KMS-11 (cell line): ENCODE measurements around the gene TSSK2.

Source experiments
- H2AFZ ChIP-seq: fragments of 200-600 bp; sonication (generic); 2 replicates; pipeline ENCODE4 v1.6.1; 2016; ENCODE audit warnings: antibody characterized with exemption, mixed run types, low read depth
- H3K27ac ChIP-seq: fragments of 200-600 bp; sonication (generic); 2 replicates; pipeline ENCODE4 v1.6.1; 2016; ENCODE audit warnings: mild to moderate bottlenecking, mixed run types
- H3K27me3 ChIP-seq: fragments of 200-600 bp; sonication (generic); 2 replicates; pipeline ENCODE4 v1.6.1; 2017; ENCODE audit warnings: mild to moderate bottlenecking, low read depth, mixed run types, moderate library complexity; ENCODE audit not compliant: insufficient read depth
- H3K36me3 ChIP-seq: fragments of 200-600 bp; sonication (generic); 2 replicates; pipeline ENCODE4 v1.6.1; 2017; ENCODE audit warnings: mild to moderate bottlenecking, mixed run types; ENCODE audit not compliant: insufficient read depth
- H3K4me1 ChIP-seq: fragments of 200-600 bp; sonication (generic); 2 replicates; pipeline ENCODE4 v1.6.1; 2016; ENCODE audit warnings: mild to moderate bottlenecking, low read depth, mixed run types; ENCODE audit not compliant: poor library complexity, severe bottlenecking
- H3K4me2 ChIP-seq: fragments of 200-600 bp; sonication (generic); 2 replicates; pipeline ENCODE4 v1.7.0; 2016; ENCODE audit warnings: mild to moderate bottlenecking, mixed run types
- H3K4me3 ChIP-seq: fragments of 200-600 bp; sonication (generic); IDR thresholded peaks from 2 replicates; pipeline ENCODE4 v1.6.1; 2017; ENCODE audit warnings: low read depth, low read length, mixed read lengths; ENCODE audit not compliant: insufficient read depth
- H3K79me2 ChIP-seq: fragments of 200-600 bp; sonication (generic); 2 replicates; pipeline ENCODE4 v1.6.1; 2016; ENCODE audit warnings: low read depth, mixed run types; ENCODE audit not compliant: insufficient read depth
- H3K9ac ChIP-seq: fragments of 200-600 bp; sonication (generic); 2 replicates; pipeline ENCODE4 v1.6.1; 2016; ENCODE audit warnings: mild to moderate bottlenecking, mixed run types
- H4K20me1 ChIP-seq: fragments of 200-600 bp; sonication (generic); 2 replicates; pipeline ENCODE4 v1.6.1; 2016; ENCODE audit warnings: mild to moderate bottlenecking, mixed run types; ENCODE audit not compliant: insufficient read depth
- TF ChIP-seq, protein P1 (sequence below): fragments of 200-600 bp; sonication (generic); conservative IDR thresholded peaks from 2 replicates; pipeline ENCODE4 v1.6.1; 2017; ENCODE audit warnings: low read depth, mild to moderate bottlenecking, antibody characterized with exemption, low read length, moderate library complexity, mixed read lengths

The TSSK2 gene

DNA sequence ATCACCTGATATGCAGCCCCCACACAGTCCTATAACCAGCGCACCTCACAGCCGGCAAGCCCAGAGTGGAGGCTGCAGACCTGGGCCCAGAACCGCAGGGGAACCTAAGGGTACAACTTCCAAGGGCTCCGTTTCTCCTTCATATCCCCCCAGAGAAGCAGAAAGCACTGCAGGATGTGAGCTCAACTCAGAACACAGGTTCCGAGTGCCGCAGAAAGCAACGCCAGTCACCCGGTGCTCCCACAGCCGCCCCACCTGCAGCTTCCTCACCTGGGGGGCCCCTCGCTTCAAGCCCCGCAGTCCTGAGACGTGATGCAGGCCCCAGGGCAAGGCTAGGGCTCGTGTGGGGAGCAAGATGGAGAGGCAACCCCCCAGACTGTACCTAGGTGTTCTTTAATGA, 2.5 kb downstream of the TSSK2 start:
- H4K20me1 ChIP-seq: no peaks in the 10 kb centered on the region
- H3K79me2 ChIP-seq: no peaks in the 10 kb centered on the region
- H3K9ac ChIP-seq: no peak overlapping the region
- TF ChIP-seq, protein P1, sequence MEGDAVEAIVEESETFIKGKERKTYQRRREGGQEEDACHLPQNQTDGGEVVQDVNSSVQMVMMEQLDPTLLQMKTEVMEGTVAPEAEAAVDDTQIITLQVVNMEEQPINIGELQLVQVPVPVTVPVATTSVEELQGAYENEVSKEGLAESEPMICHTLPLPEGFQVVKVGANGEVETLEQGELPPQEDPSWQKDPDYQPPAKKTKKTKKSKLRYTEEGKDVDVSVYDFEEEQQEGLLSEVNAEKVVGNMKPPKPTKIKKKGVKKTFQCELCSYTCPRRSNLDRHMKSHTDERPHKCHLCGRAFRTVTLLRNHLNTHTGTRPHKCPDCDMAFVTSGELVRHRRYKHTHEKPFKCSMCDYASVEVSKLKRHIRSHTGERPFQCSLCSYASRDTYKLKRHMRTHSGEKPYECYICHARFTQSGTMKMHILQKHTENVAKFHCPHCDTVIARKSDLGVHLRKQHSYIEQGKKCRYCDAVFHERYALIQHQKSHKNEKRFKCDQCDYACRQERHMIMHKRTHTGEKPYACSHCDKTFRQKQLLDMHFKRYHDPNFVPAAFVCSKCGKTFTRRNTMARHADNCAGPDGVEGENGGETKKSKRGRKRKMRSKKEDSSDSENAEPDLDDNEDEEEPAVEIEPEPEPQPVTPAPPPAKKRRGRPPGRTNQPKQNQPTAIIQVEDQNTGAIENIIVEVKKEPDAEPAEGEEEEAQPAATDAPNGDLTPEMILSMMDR: no peak
- no peak overlapping the region for H3K27ac ChIP-seq
- H3K4me2 ChIP-seq: no peak overlapping the region
- no peaks in the 10 kb centered on the region for H3K27me3 ChIP-seq
- H2AFZ ChIP-seq: no peak overlapping the region
- H3K4me3 ChIP-seq: no peak overlapping the region
- no peaks in the 10 kb centered on the region for H3K4me1 ChIP-seq
- no peaks in the 10 kb centered on the region for H3K36me3 ChIP-seq

DNA sequence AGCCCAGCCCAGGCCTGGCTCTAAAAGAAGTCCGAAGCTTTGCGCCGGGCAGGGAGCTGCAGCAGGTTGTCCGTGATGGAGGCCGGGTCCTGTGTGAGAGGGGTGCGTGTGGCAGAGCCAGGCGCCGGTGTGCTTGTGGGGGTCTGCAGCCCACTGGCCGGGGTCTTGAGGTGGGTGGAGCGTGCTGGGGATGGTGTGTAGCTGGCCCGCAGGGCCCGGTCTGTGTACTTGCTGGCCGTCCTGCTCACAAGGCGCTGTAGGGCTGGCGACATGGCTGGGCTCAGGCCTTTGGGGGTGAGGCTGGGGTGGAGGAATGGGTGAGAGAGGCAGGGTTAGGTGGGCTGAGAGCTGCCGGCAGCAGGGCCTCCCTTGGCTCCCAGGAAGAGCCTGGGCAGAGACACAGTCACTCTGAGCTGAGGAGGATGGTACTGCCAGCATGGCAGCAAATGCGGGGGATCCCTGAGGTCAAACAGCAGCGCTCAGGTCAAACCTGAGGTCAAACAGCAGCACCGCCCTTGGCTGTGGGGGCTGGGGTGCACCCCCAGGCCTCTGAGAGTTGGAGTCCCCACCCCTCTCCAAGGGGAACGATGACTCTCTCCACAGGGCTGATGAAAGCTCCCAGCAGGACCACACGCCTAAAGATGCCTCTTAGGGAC, 3.2 kb downstream of the TSSK2 start:
- TF ChIP-seq, protein P1: no peak
- H3K4me1 ChIP-seq: no peaks in the 10 kb centered on the region
- H3K36me3 ChIP-seq: no peaks in the 10 kb centered on the region; the same call in 1 of the 2 replicates
- H3K4me3 ChIP-seq: no peak overlapping the region
- no peaks in the 10 kb centered on the region for H3K27me3 ChIP-seq
- H3K27ac ChIP-seq: no peak overlapping the region
- H4K20me1 ChIP-seq: no peaks in the 10 kb centered on the region
- no peak overlapping the region for H2AFZ ChIP-seq
- no peaks in the 10 kb centered on the region for H3K79me2 ChIP-seq
- no peak overlapping the region for H3K9ac ChIP-seq
- H3K4me2 ChIP-seq: no peak overlapping the region

DNA sequence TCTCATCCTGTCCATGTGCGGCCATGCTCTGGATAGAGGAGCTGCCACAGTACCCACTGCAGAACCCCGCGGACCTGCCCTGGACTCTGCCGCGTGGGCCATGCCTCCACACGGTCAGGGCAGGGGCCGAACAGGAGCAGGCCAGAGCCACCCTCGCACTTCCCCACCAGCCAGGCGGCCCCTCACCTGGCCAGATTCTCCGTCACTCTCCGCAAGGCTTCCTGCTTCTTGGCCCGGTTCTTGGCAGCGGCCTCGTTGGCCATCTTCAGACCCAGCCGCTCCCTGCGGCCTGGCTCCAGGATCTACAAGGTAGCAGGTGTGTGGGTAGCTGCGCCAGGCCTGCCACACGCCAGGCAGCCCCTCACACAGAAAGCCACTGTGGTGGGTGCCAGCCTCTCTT, 3.8 kb downstream of the TSSK2 start:
- no peak overlapping the region for H2AFZ ChIP-seq
- H3K36me3 ChIP-seq: no peaks in the 10 kb centered on the region; the same call in 1 of the 2 replicates
- H4K20me1 ChIP-seq: no peaks in the 10 kb centered on the region
- no peaks in the 10 kb centered on the region for H3K27me3 ChIP-seq
- H3K9ac ChIP-seq: no peak overlapping the region
- no peak overlapping the region for H3K27ac ChIP-seq
- TF ChIP-seq, protein P1: no peak
- H3K4me2 ChIP-seq: no peak overlapping the region
- no peaks in the 10 kb centered on the region for H3K4me1 ChIP-seq
- H3K4me3 ChIP-seq: no peak overlapping the region
- no peaks in the 10 kb centered on the region for H3K79me2 ChIP-seq

DNA sequence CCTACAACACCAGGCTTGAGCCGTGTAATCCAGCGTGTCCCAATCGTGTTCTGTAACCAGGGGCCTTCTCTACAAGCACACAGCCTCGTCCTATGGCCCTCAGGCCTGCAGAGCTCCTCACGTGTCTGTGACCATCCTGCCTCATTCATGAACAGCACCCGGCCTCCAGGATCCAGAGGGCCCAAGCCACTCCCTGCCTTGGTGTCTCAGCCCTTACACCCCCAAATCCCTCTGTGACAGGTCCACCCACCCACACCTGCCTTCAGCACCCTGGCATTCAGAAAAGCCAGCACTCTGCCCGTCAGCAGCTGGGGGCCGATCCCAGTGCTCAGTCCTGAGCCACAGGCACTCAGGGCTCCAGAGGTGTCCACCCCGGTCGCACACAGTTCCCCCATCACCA, 5.8 kb downstream of the TSSK2 start:
- Histone ChIP-seq H3K79me2 (no peaks in the 10 kb centered on the region), H3K4me3 (no peak overlapping the region), H3K4me1 (no peaks in the 10 kb centered on the region), H3K27me3 (no peaks in the 10 kb centered on the region), H3K9ac (no peak overlapping the region), H3K27ac (no peak overlapping the region), H2AFZ (no peak overlapping the region), H3K4me2 (no peak overlapping the region), H4K20me1 (no peaks in the 10 kb centered on the region), H3K36me3 (no peaks in the 10 kb centered on the region; the same call in 1 of the 2 replicates)
- TF ChIP-seq, protein P1: no peak
